OCI-LY7 (cell line): Measurements from ENCODE around the gene PGAP3.

Source experiments
- EZH2phosphoT487 ChIP-seq: fragments of 200-600 bp; sonication (generic); IDR thresholded peaks from 2 replicates; pipeline ENCODE4 v1.6.1; 2018; ENCODE audit warnings: low read depth, borderline replicate concordance, mild to moderate bottlenecking, mixed run types, antibody characterized with exemption, low read length, moderate library complexity, mixed read lengths
- TF ChIP-seq, protein P1 (sequence below): fragments of 200-600 bp; sonication (generic); conservative IDR thresholded peaks from 2 replicates; pipeline ENCODE4 v1.5.1; 2014; ENCODE audit warnings: mild to moderate bottlenecking, antibody characterized with exemption, low read length, moderate library complexity, mixed read lengths

DNA sequence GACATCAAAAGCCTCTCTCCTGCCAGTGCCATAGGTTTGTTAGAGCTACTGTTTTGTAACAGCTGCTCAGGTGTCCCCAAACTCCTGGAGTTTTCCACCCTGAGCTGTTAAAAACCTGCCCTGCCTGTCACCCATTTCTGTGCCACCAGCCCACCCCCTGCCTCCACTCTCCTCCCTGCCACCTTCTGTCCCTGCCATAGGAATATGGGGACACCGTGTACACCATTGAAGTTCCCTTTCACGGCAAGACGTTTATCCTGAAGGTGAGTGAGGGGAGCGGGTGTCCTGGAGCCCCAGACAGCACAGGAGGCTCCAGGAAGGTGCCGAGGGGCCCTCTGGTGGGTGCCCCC, 27.9 kb downstream of the PGAP3 start:
- TF ChIP-seq, protein P1, sequence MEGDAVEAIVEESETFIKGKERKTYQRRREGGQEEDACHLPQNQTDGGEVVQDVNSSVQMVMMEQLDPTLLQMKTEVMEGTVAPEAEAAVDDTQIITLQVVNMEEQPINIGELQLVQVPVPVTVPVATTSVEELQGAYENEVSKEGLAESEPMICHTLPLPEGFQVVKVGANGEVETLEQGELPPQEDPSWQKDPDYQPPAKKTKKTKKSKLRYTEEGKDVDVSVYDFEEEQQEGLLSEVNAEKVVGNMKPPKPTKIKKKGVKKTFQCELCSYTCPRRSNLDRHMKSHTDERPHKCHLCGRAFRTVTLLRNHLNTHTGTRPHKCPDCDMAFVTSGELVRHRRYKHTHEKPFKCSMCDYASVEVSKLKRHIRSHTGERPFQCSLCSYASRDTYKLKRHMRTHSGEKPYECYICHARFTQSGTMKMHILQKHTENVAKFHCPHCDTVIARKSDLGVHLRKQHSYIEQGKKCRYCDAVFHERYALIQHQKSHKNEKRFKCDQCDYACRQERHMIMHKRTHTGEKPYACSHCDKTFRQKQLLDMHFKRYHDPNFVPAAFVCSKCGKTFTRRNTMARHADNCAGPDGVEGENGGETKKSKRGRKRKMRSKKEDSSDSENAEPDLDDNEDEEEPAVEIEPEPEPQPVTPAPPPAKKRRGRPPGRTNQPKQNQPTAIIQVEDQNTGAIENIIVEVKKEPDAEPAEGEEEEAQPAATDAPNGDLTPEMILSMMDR: no peak
- TF ChIP-seq EZH2phosphoT487: no peak
